GM18868 (cell line): ENCODE results near the gene RANBP3L.

ENCODE experiments used
- ATAC-seq: cut with Tn5 transposase; IDR thresholded peaks from one replicate; pipeline ENCODE4 v1.9.1; 2021; ENCODE audit warnings: mild to moderate bottlenecking, moderate library complexity; ENCODE audit not compliant: unreplicated experiment

RANBP3L gene

DNA sequence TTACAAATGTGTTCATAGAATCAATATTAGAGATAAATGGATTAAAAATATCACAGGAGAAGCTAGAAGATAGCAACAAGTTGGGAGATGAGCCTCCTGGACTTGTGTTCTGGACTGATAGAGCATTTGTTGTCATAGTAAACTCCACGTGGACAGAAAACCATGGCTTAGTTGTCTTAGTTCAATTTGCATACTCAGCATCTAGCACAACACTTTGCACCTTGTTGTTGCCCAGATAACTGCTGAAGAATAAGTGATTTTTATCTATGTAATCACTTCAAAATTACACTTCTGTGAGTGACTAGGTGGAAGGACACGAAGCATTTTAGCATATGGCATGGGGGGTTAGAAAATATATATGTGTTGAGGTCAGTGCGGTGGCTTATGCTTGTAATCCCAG lies 4.0 kb downstream of the RANBP3L start:
- no peak for ATAC-seq

DNA sequence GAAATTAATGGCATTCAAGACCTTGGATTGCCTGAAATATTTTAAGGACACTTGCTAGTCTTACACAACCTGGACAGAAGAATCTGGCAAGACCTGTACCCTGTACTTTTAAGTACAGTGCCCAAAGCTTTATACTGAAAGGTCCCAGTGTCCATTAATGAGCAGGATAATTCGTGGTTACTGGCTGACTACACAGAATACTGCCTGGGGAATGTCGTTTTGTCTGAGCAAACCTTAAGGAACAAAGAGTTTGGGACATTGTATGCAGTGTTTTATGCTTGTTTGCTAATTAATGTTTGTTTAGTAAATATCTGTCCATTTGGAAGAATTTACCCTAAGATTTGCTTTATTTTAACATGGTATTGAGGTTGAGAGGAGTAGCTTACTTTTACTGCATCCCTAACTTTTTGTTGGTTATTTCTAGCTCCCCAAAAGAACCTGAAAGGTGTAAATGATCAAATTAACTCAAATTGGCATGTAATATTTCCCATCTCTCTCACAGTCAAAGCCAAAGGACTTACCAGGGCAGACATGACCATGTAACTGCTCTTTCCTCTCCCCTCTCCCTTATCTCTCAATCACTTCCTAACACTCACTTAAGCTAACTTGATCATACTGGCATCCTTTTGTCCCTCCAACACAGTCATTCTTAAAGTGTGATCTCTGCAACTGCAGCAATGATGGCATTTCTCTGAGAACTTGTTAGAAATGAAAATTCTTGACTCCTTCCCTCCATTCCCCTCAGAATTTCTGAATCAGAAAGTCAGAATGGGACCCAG lies 15.7 kb downstream of the RANBP3L start:
- no peak for ATAC-seq

DNA sequence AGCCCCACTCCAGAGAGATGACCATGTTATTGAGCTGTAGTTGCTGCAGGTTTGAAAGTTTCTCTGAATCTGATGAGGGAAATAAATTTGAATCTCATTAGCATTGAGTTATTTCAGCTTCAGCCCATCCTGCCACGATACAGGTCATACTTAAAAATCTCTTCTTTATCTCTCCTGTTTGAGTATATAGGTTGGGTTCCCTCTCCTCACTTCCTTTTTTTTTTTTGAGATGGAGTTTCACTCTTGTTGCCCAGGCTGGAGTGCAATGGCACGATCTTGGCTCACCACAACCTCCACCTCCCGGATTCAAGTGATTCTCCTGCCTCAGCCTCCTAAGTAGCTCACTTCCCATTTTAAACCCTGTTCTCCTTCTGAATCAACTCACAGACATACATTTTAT lies 17.9 kb downstream of the RANBP3L start:
- ATAC-seq: peak; percentile 44

DNA sequence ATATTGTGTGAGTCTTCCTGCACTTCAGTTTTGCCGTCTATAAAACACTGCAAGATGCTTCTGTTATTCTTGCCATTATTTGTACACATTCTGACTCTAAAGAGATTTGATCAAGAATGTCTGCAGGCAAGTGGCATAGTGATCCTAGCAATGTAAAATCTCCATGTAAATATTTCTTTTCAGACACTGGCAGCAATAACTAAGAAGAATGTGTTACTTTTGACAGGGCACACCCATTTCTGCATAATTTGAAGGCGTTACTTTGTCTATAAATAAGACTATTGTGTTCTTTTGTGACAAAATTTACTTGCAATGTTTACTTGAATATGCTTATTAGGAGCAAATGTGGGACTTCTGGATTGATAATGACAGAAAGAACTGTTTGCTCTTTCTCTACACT lies 20.1 kb downstream of the RANBP3L start:
- ATAC-seq: no peak

DNA sequence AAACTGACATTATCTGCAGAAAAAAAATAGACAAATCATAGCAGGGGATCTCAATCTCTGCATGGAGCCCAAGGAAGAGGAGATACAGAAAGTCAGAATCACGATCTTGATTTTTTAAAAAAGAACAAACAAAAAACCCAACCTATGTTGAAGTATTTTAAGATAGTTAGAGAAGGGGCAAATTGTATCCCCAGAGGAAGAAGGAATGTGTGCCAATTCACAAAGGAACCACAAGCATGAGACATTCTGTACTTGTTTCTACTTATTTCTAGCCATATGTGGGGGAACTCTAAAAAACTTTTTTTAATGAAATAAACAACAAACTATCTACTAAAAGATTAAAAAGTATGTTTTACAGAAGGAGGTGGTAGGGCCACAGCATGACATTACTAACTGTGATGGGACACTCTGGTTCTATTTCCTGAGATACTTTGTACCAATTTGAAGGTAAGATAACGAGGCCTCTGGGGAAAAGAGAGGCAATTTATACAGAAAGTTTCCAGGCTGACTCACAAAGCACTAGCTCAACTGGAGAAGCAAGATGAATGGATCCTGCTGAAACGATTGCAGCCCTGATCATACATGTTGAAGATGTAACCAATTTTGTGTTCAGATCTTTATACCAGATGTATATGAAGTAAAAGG lies 22.5 kb downstream of the RANBP3L start:
- no peak for ATAC-seq

DNA sequence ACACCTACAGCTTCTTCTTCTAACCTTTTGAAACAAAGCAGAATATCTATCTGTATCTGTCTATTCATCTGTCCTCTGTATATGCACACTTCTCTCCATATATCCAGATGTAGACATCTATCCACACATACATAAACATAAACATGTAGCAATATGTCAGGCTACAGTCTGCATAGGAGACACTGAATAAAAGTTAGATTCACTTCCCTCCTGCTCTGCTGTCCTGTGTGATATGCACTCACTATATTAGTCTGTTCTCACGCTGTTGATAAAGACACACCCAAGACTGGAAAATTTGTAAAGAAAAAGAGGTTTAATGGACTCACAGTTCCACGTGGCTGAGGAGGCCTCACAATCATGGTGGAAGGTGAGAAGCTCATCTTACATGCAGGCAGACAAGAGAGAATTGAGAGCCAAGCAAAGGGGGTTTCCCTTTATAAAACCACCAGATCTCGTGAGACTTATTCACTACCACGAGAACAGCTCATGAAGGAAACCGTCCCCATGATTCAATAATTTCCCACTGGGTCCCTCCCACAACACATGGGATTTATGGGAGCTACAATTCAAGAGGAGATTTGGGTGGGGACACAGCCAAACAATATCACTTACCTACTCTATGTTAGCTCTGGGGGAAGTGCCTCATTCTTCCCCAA lies 24.1 kb downstream of the RANBP3L start:
- no peak for ATAC-seq

DNA sequence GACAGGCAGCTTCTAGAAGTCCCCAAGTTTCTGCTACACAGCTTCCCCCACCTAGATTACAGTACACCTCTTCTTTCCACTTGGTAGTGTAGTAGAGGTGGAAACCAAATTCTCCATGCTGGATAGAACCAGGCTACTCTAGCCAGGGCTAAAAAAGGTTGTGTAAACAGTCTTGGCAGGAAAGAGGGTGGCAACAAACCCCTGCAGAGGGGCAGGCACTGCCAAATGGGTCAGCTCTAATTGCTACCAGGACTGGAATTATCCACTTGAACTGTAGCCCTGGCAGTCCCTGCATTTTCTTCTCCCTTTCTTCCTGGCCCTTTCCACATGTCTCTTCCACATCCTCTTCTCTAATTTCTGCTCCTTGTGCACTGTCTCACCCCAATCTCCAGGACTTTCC lies 24.8 kb downstream of the RANBP3L start:
- no peak for ATAC-seq

DNA sequence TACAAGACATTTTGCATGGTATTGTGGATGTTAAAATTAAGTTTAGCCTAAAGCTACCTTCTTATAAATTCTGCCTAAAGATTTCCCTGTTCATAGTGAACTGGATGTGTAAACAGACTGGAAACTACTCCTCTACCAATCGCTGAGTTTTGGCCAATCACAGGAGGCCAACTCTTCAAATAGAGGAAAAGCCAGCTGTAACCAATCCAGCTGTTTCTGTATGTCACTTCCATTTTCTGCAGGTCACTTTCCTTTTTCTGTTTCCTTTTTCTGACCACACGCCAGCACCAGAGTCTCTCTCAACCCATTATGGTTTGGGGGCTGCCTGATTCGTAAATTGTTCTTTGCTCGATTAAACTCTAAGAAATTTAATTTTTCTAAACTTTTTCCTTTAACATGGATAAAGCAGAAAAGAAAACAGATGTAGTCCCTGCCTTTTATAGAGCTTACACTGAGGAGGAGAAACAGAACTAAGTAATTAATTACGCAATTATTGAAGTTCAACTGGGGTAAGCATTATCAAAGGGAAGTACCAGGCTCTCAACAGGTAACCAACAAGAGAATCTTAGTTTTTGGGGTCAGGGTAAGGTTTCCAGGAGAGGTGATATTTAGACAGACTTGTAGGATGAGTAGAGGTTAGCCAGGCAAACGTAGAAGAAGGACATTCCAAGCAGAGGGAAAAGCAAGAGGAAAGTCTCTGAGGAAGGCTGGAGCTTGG lies 27.7 kb downstream of the RANBP3L start:
- ATAC-seq: no peak

DNA sequence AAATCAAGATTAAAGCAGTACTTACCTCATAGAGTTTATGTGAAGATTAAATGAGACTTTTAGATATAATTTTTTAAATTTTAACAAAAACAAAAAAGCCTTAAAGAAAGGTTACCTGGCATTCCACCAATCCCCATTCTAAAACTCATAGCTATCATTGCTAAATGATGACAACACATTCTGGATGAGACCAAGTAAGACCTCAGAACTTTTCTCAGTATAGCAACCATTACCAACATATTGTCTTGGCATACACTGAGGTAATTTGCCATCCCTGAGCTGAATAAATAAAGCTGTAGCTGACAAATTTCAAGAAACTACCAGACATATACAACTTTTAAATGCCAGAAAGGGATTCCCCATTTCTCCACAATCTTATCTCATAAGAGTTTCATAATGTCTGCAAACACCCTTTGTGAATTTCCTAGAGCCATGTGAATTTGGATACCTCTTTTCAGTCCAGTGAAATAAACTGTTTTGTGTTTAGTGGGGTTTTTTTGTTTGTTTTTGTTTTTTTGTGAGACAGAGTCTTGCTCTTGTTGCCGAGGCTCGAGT lies 29.5 kb downstream of the RANBP3L start:
- no peak for ATAC-seq

DNA sequence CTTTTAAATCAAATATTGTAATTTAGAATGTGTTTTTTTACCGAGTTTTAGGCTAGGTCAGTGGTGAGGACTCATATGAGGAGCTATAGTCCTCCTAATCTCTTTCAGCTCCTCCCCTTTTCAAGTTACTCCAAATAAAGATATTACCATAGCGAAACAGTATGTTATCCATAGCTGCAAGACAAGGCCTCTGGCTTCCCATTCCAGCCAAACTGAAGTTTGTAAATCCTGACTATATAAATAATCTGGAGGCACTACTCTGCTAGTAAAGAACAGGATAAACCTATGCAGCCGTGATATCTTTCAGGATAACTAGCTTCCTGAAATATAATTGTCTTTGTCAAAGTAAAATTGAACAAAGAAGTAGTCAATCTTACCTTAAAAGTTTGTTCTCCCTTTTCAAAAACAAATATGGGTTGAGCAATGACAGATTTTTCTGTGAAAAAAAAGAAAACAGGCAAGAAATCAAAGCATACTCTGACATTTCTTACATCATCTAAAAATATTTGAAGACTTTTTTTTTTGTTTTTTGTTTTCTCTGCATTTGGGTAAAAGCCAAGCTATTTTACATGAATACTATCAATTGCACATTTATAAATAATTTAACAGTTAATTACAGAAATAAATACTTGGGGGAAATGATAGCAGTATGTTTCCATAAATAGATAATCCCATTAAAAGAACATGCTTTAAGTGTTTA lies 30.7 kb downstream of the RANBP3L start:
- no peak for ATAC-seq

DNA sequence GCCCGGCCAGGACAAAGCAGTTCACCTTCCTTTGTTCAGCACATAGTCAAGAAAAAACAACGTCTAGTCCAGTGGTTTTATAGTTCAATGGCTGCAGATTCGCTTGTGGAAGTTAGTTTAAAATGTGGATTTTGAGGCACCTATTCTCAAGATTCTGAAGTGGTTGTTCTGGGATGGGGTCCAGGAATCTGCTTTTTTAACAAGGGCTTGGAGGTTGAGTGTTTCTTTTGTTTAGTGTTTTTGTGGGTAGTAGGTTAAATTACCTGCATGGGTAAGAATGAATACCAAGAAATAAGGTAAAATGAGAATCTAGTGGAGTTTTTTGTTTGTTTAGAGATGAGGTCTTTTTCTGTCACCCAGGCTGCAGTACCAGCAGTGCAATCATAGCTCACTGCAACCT lies 31.5 kb downstream of the RANBP3L start:
- no peak for ATAC-seq

DNA sequence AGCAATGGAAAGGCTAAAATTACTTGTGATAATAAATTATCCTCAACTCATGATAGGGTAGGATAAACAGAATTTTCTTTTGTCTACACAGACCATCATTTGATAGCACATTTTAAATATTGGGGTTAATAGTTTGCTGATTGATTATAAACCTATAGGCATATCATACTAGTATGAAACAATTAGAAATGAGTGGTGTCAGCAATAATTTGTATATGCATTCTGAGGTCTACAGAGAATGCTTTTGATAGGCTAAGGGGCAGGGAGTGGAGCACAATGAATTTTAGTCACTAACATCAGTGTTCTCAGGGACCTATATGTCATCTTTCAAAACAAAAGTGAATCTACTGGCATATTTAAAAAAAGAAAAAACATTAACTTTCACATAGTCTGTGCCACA lies 32.2 kb downstream of the RANBP3L start:
- no peak for ATAC-seq

DNA sequence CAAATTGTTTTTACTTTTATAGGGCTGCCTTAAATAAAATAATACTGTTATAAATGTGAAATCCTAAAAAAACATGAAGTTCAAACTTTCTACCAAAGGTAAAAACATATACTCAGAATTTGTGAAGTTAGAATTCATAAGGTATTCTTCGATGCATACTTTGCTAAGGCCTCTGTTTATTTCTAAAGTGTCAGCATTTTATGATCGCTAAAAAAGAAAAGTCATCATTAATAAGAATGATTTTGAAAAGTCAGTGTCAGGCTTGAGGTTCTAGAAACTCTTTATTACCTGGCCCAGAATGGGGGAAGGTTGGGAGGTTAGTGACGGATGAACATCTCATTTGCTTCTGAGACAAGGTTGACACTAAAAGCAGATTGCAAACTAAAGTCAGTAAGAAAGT lies 33.8 kb downstream of the RANBP3L start:
- ATAC-seq: no peak

DNA sequence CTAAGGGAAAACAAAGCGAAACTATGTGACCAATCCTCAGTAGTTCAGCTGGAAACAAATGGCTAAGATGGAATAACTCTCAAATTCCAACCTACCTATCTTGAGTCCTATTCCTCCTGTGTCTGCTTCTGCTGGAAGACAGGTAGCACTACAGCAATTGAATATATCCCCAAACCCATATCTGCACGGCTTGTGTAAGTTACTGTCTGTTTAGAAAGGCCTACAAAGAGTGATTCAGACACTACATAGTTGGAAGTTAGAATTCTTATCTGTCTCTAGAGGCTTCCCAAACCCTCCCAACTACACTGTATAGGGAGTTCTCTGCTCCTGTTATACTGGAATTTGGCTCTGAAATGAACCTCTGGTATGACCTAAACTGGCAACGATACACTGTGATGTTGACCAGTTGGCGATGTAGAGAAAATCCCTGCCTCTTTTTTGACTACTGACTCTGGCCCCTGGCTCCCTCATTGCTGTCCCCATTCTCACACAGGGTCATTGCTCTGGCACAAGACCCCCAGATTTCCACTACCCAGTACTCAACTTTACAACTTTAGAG lies 37.4 kb downstream of the RANBP3L start:
- ATAC-seq: no peak

DNA sequence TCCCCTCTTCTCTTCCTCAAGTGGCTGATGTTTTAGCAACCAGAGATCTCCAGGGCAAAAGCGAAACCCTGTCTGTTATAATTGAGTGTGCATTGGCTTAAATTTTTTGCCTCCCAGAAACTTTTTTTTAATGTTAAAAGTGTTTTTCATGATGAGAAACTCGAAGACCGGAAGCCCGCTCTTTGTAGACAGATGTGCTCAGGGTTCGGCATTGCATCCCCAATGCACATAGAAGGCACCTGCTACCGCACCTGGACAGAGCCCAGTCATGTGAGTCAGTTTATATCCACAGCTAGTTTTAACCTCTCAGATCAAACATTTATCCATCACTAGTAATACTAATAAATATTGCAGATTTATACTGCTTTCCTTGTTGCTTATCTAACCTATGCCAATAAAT lies 40.5 kb downstream of the RANBP3L start:
- ATAC-seq: no peak

DNA sequence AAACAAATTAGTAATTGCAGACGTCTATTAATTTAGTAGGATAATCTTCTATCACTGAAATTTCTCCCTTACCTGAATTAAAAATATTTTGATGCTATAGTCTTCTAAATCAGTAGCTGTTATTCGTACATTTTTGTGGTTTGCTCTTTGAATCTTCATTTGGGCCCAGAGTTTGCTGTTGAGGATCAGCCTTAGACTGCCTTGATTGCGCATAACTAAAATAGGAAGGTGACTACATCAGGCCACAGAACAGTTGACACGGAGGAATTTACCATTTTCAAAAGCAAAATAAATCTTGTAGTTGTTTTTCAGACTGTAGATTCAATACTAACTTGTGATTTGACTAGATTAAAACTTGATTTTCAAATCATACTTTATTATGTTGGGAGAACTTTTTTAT lies 48.1 kb downstream of the RANBP3L start:
- no peak for ATAC-seq

DNA sequence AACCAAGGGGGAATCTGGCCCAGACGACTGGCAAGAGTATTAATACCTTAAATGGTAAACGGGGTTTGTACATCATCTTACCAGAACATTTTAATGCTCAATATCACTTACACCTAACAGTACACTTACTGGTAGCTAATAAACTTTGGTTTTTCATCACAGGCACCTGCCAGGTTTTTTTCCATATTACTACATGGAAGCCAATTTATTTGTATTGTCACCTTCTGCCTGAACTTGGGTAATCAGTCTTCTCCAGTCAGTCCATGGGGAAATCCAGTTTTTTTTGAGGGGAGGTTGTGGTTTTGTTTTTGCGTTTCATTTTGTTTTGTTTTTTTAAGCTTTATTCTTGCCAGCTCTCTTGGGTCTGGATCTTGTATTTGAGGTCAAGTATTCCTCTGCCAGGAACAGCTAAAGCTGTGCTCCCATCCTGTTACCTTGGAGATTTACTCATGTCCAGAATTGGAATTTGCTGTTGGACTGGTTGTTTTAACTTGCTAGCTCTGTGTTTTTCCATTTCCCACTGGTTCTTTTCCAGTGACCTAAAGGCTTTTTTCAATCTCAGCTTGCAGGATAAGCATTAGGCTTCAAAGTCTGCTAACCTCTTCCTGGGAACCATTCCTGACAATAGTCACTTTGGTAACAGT lies 48.9 kb downstream of the RANBP3L start:
- no peak for ATAC-seq

DNA sequence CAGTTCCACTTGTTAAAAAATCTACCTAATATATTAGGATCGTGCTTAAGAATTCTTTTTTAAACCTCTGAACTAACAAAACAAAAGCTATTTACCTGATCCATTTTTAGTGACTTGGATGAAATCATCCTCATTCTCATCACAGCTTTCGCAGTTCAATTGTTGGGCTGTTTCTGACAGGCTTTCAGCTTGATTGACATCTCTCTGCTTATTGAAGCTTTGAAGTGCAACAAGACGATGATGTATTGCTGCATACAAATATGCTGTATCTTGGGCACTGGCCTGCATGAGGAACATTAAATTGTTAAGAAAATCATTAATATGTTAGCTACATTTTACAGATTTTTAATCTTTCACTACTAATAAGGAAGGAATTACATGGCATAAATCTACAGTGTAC lies 50.5 kb downstream of the RANBP3L start:
- no peak for ATAC-seq

DNA sequence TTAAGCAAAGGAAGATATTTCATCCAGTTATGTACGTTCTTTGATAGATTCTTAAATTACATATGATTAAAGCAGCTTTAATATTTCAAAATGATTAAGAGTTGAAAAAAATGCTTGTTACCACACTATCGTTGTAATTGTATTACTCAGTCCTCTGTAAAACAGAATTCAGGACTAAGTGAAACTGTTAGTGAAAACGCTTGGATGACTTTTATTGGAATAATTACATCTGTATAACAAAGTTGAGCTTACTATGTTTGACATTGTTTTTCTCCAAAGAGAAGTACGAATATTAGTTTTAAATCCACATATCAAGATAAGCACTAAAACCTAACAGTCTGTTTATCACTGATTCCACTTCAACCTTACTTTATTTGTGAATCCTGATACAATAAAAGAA lies 51.3 kb downstream of the RANBP3L start:
- no peak for ATAC-seq
